NCI-H345 treated with DMSO at 0.1 percent for 48 hours (cell line): ENCODE data around the gene PDCD1.
A peak's percentile ranks its signal among the peaks of the same experiment; 100 is the strongest.

ENCODE experiments used
- DNase-seq: peaks from one replicate; lab custom pipeline; 2025; ENCODE audit not compliant: unreplicated experiment; lab: John Stamatoyannopoulos, UW

Gene PDCD1

GRCh38 chr2:241895712-241896641 is 37.3 kb upstream of the PDCD1 start:
- DNase-seq: no peak

- DNase-seq: no peak
Observed at GRCh38 chr2:241895427-241895711, 36.7 kb upstream of the PDCD1 start.

GRCh38 chr2:241894681-241895426 is 36.2 kb upstream of the PDCD1 start:
- DNase-seq: no peak

GRCh38 chr2:241894056-241894641 is 35.5 kb upstream of the PDCD1 start:
- no peak for DNase-seq

GRCh38 chr2:241893265-241893664 is 34.6 kb upstream of the PDCD1 start:
- DNase-seq: no peak

GRCh38 chr2:241892299-241893137 is 33.8 kb upstream of the PDCD1 start:
- no peak for DNase-seq

GRCh38 chr2:241891988-241892298 is 33.2 kb upstream of the PDCD1 start:
- DNase-seq: peak; percentile 47

- no peak for DNase-seq
Observed at GRCh38 chr2:241891315-241891987, 32.8 kb upstream of the PDCD1 start.

- DNase-seq: peak; percentile 32
Observed at GRCh38 chr2:241890524-241891235, 32.0 kb upstream of the PDCD1 start.

- DNase-seq: no peak
Observed at GRCh38 chr2:241888641-241889040, 29.9 kb upstream of the PDCD1 start.

GRCh38 chr2:241887806-241888522 is 29.3 kb upstream of the PDCD1 start:
- no peak for DNase-seq

- DNase-seq: no peak
Observed at GRCh38 chr2:241886840-241887447, 28.2 kb upstream of the PDCD1 start.

GRCh38 chr2:241885946-241886643 is 27.4 kb upstream of the PDCD1 start:
- DNase-seq: peak; percentile 55

GRCh38 chr2:241885291-241885945 is 26.7 kb upstream of the PDCD1 start:
- peak; percentile 74 for DNase-seq

- DNase-seq: no peak
Observed at GRCh38 chr2:241884951-241885290, 26.2 kb upstream of the PDCD1 start.

- no peak for DNase-seq
Observed at GRCh38 chr2:241882091-241882625, 23.5 kb upstream of the PDCD1 start.

- DNase-seq: no peak
Observed at GRCh38 chr2:241880311-241881073, 21.8 kb upstream of the PDCD1 start.
